Activated CD4-positive, alpha-beta T cell treated with anti-CD3 and anti-CD28 coated beads, Interleukin-2, amount 50 U/mL, for 48 hours (primary cell): Measurements from ENCODE around the gene FEZ2.
A peak's percentile ranks its signal among the peaks of the same experiment; 100 is the strongest.
"Not testable (repeated sequence)": the region's sequence is repeated elsewhere in the genome, so short reads cannot be mapped to it uniquely, and the experiment has no call there.

Experiments
- DNase-seq, 2 experiments: peaks; one replicate each; pipeline ENCODE4 v3.0.0-alpha.2; 2020

Gene FEZ2, protein sequence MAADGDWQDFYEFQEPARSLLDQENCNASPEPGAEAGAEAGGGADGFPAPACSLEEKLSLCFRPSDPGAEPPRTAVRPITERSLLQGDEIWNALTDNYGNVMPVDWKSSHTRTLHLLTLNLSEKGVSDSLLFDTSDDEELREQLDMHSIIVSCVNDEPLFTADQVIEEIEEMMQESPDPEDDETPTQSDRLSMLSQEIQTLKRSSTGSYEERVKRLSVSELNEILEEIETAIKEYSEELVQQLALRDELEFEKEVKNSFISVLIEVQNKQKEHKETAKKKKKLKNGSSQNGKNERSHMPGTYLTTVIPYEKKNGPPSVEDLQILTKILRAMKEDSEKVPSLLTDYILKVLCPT

GRCh38 chr2:36597532-36598377 is at the start of gene FEZ2:
FEZ2 (minus strand) TSS chr2:36598168; CDS start chr2:36598142, 26 bp downstream.
- peak; percentile 72 to 78 for DNase-seq

DNA sequence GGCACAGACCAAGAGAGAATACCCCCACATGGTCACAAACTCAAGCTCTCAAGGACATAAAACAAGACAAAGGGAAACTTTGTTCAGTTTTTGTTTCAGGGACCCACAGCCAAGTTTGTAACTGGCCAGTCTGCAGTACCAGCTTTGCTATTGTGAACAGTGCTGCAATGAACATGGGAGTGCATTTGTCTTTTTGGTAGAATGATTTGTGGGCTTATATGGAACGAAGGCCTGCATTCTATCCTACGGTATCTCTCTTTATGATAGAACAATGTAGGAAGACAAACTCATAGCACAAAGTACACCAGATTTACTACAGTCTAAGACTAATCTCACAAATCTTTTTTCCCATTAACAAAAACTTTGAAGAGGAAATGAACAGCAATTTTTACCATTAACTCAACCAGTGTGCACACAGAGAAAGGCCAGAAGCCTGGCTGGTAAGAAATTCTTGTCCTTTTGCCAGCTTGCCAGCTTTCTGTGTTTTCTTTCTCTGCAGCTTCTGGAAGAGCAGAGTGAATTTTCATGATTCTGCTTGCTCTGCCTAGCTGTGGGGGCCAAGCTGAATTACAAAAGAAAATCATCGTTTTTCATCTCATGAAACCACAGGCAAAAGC is 37.1 kb upstream of the FEZ2 start:
- DNase-seq = no peak

GRCh38 chr2:36633470-36634092 is 35.6 kb upstream of the FEZ2 start:
- DNase-seq = no peak

DNA sequence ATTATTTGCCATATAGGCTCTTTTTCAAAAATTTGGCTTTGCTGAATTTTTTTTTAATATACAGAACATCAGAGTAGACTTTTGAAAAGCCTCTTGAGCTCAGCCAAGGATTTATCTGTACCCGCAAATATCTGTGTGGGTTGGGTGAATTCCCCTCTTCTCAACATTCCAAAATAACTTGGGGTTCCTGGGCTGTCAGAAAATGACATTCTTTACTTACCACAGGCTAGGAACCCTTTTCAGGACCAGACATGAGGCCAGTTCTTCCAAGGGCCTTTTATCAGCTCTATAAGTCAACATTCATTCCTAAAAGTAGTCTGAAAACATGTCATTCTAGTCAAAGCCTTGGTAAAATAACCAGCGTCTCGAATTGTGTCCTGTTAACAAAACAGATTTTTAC is 28.8 kb upstream of the FEZ2 start:
- DNase-seq = no peak

GRCh38 chr2:36626071-36626470 is 28.1 kb upstream of the FEZ2 start:
- no peak for DNase-seq

- DNase-seq = no peak
Measured at GRCh38 chr2:36625304-36625703, 27.3 kb upstream of the FEZ2 start.

- DNase-seq = no peak
Measured at GRCh38 chr2:36620321-36620720, 22.4 kb upstream of the FEZ2 start.

DNA sequence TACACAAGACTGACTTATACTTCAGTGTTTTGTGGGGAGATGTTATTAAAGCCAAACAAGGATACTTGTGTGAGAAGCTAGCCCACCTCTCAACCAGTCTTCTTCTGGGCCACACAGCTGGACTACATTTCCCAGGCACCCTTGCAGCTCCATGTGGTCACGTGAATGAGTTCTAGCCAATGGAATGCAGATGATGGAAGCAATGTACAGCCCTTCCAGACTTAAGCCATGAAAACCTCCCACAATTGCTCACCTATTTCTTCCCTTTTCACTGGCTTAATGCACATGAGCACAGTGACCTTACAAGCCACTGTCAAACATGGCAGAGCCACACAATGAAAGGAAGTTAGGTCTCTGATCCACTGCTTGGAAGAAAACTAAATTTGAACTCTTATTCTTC is 20.4 kb upstream of the FEZ2 start:
- DNase-seq = peak; percentile 21 to 23

DNA sequence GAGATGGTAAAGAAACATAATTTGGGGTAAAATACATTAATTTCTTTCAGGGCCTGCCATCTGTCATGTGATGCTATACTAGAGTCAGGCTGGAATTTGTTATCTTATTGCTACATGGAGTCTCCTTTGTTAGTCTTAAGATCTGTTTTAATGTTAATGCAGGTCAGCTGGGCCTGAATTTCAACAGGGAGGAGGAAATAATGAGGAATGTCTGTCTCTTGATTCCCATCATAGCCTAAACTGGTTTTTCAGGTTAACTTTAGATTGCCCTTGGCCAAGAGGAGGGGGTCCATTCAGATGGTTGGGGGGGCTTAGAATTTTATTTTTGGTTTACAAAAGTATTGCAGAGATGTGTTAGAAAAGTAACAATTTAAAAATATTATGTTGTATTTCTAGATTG is 19.0 kb upstream of the FEZ2 start:
- DNase-seq = no peak

DNA sequence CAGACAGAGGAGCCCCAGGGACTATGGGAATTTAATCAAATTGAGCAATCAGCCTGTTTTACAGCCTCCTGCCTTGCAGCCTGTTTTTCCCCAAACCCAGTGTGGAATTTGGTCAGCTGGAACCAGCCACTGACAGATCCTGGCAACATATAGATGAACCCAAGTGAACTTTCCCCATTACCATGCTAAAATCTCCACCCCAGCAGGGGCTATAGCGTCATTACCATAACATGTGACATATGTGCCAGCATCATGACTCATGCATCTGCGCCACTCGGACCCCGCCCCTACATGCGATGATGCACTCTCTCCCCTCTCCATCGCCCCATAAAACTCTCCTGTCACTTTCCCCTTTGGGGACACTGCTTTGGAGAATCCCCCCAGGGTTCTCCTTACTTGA is 17.3 kb upstream of the FEZ2 start:
- DNase-seq = no peak

DNA sequence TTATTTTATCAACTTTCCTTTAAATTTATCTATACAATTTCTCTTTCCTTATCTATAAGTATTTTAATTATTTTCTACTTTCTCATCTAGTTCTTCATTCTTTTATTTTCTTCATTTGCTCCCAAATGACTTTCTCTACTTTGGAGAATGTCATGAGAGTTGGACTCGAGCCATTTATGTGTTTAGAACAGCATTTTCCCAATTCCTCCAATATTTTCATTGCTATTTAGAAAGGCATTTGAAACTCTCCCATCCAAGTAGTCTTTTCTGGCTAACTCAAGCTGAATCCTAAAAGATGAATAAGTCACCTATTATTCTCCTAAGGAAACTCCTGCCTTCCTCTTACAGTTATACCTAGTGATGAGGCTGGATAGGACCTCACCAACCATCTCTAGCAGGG is 15.8 kb upstream of the FEZ2 start:
- no peak for DNase-seq

DNA sequence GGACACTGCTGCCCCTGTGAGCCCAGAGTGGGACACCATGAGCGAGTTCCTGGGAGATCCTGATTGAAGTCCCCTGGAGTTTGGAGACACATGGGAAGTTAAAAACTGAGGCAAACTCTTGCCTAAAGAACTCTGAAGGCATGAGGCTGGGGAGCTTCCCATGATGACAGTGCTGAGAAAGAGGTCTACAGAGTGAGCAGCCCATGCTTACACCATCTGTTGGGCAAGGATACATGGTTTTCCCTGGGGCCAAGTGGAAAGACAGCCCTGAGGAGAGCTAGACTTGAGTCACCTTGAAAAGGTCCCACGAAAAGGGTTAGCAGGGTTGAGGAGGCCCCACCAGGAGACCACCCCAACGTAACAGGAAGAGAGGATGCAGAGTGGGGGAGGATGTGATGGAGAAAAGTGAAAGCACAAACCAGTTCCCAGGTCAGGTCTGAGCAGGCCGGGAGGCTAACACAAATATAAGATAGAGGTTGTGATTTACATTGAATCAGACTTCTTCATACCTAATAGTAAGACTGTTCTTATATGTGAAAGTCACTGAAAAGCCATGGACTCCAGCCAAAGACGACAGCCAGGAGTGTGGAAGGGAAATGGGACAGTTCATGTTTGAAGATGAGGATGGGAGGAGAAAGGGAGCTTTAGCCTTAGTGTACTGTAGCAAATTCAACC is 13.5 kb upstream of the FEZ2 start:
- DNase-seq = no peak

DNA sequence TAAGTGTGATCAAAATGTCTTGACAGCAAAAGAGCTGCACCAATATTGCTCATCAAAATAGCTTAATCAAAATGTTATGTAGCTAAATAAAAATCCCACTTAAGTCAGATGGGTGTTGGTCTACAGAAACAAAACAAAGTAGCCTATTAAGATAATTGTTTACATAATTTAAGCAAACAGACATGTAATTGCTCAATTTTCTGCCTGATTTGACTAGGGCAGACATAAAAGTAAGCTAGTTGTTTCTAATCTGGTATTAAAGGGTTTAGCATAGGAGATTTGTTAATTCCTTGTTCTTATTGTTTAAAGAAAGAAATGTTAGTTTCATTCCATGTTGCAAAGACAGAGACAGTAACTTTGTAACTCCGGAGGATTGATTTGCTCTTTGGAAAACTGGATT is 11.5 kb upstream of the FEZ2 start:
- no peak for DNase-seq

- no peak for DNase-seq
Measured at GRCh38 chr2:36607947-36608346, 10.0 kb upstream of the FEZ2 start.

GRCh38 chr2:36606925-36607324 is 9.0 kb upstream of the FEZ2 start:
- DNase-seq = no peak

- no peak for DNase-seq
Measured at GRCh38 chr2:36605273-36605672, 7.3 kb upstream of the FEZ2 start.

DNA sequence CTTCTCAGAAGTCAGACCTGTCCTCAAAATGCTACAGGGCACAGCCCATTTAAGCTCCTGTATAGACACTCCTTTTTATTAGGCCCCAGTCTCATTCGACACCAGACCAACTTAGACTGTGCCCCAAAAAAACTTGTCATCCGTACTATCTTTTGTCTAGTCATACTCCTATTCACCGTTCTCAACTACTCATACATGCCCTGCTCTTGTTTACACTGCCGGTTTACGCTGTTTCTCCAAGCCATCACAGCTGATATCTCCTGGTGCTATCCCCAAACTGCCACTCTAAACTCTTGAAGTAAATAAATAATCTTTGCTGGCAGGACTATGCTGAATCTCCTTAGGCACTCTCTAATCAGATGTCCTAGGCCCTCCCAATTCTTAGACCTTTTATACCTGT is 5.7 kb upstream of the FEZ2 start:
- not testable (repeated sequence) for DNase-seq

DNA sequence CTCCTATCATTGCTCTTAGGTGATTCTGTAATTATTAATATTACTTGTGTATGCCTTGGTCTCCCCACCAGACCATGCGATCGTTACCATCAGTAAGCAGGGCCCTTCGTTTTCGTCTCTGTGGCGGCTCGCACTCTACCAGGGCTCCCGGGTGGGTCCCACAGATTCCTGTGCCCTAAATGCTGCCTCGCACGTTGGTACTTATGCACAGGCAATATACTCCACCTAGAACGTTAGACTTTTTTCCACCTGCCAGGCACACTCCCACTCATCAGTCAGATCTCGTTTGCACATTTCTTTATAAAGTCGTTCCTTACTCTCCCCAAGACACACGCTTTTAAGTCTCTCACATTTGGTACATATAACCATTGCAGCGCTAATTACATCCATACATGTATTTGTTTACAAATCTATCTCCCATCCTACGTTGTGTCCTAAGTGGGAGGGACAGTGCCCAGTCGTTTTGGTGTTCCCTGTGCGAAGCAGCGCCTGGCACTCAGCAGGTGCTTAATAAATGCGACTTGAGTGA is 901 bp downstream of the FEZ2 start:
- no peak for DNase-seq

DNA sequence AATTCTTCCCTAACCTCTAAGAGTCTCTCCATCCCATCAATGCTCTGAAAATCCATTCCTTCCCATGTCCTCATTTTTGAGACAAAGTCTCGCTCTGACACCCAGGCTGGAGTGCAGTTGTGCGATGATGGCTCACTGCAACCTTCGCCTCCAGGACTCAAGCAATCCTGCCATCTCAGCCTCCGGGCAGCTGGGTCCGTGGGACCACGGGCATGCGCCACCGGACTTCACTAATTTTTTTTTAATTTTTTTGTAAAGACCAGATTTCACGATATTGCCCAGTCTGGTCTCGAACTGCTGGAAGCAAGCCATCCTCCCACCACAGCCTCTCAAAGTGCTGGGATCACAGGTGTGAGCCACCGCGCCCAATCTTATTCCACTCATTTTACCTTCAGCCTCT is 1.6 kb downstream of the FEZ2 start:
- DNase-seq = no peak

- no peak for DNase-seq
Measured at GRCh38 chr2:36594849-36595248, 3.1 kb downstream of the FEZ2 start.

GRCh38 chr2:36589230-36589630 is 8.7 kb downstream of the FEZ2 start:
- DNase-seq = no peak

DNA sequence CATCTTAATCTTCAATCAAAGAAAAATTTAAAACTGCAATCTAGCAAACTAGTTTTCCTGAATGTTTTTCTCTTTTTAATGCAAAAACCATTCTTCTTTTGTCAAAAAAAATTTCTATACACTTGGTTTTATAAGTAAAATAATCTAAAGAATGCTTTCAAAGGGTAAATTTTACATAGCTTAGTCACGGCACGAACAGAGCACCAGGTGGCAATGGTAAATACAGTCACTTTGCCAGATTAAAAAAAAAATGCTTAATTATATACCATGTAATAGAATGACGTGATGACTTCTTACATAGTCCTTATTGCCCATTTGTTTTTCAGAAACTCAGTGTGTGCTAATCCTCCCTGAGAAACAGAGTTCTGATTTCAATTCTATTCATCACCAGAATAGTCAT is 10.4 kb downstream of the FEZ2 start:
- no peak for DNase-seq

DNA sequence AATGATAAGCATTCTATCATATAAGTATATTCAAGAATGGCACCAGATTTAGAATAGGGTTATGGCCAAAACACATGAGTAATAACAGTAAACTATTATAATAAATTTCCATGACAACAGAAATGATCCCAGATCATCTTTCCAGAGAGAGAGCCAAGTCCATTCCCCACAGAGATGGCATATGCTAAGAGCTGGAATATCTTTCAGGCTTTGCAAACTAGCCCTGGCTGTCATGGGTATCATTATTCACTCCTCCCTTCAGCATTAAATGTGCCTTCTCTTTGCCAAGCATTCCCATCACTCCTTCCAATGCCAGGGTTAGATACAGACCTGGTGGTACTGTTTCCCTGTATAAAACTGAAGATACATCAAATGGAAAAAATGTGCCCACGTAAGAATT is 10.9 kb downstream of the FEZ2 start:
- DNase-seq = no peak
